SK-N-SH (cell line): ENCODE measurements around the gene HUNK. TPM values are rescaled to one million over a fixed set of nuclear protein-coding genes. Genes with fewer than 3 reads are reported as not detected.

Experiments used
- CTCF ChIA-PET: fragments of 300-600, 350-600 bp; formaldehyde crosslinking; extraction: SDS; loops from one replicate; lab custom pipeline; 2021; lab: Yijun Ruan, JAX
- POLR2A ChIA-PET: fragments of 350-600 bp; sonication (Branson Sonifier 250); formaldehyde crosslinking; extraction: SDS; loops from one replicate; lab custom pipeline; 2020; ENCODE audit warnings: antibody characterized with exemption, inconsistent platforms; lab: Yijun Ruan, JAX
- DNase-seq: peaks from one replicate; pipeline ENCODE4 v3.0.0; 2012
- H2AFZ ChIP-seq: fragments of 200-600 bp; sonication (generic); 2 replicates; pipeline ENCODE4 v1.8.1; 2016; ENCODE audit warnings: antibody characterized with exemption, mild to moderate bottlenecking, low read depth
- H3F3A ChIP-seq: fragments of 200-600 bp; sonication (generic); replicated peaks from 2 replicates; pipeline ENCODE3; 2016; ENCODE audit warnings: antibody characterized with exemption, mild to moderate bottlenecking; ENCODE audit not compliant: insufficient read depth
- H3K27ac ChIP-seq, 2 experiments: fragments of 200-500 bp in 1 of 2; fragments of 200-600 bp in 1 of 2; sonication (Bioruptor generic) in 1 of 2; sonication (generic), shearing (Covaris generic) in 1 of 2; 2 replicates each; pipeline versions ENCODE4 v1.5.1 to v1.6.1; 2014 to 2016; ENCODE audit warnings: low read depth in 2 of 2, inconsistent platforms in 1 of 2, low read length in 1 of 2, mild to moderate bottlenecking in 1 of 2, mixed read lengths in 1 of 2
- H3K27me3 ChIP-seq: fragments of 200-600 bp; sonication (generic), shearing (Covaris generic); 2 replicates; pipeline ENCODE4 v1.6.1; 2016; ENCODE audit warnings: mixed run types; ENCODE audit not compliant: insufficient read depth
- H3K36me3 ChIP-seq, 2 experiments: fragments of 200-500 bp in 1 of 2; fragments of 200-600 bp in 1 of 2; sonication (Bioruptor generic) in 1 of 2; sonication (generic) in 1 of 2; replicated peaks in 1 of 2; 2 replicates each; pipeline versions ENCODE3 to v1.5.1; 2014 to 2016; ENCODE audit warnings: low read length in 1 of 2, mild to moderate bottlenecking in 1 of 2; ENCODE audit not compliant: insufficient read depth in 2 of 2, control insufficient read depth in 1 of 2
- H3K4me1 ChIP-seq, 2 experiments: fragments of 200-500 bp in 1 of 2; fragments of 200-600 bp in 1 of 2; sonication (Bioruptor generic) in 1 of 2; sonication (generic), shearing (Covaris generic) in 1 of 2; 2 replicates each; pipeline versions ENCODE4 v1.5.1 to v1.6.1; 2014 to 2016; ENCODE audit warnings: low read depth in 1 of 2, low read length in 1 of 2, mixed run types in 1 of 2; ENCODE audit not compliant: insufficient read depth in 2 of 2, control insufficient read depth in 1 of 2
- H3K4me2 ChIP-seq: fragments of 200-600 bp; sonication (generic), shearing (Covaris generic); 2 replicates; pipeline ENCODE4 v1.6.1; 2017; ENCODE audit warnings: mixed run types
- H3K4me3 ChIP-seq, 2 experiments: fragments of 200-500 bp in 1 of 2; fragments of 200-600 bp in 1 of 2; sonication (Bioruptor generic) in 1 of 2; sonication (generic), shearing (Covaris generic) in 1 of 2; 2 replicates each; pipeline versions ENCODE4 v1.5.1 to v1.8.1; 2014 to 2016; ENCODE audit warnings: low read depth in 2 of 2, inconsistent platforms in 1 of 2, low read length in 1 of 2, mild to moderate bottlenecking in 1 of 2, mixed read lengths in 1 of 2, moderate library complexity in 1 of 2
- H3K79me2 ChIP-seq: fragments of 200-600 bp; sonication (generic); 2 replicates; pipeline ENCODE4 v1.8.1; 2017; ENCODE audit warnings: mild to moderate bottlenecking; ENCODE audit not compliant: insufficient read depth
- H3K9ac ChIP-seq: fragments of 200-600 bp; sonication (generic); 2 replicates; pipeline ENCODE4 v1.6.1; 2017; ENCODE audit warnings: mixed run types
- H3K9me2 ChIP-seq: fragments of 200-600 bp; sonication (generic); 2 replicates; pipeline ENCODE4 v1.6.1; 2017; ENCODE audit warnings: mixed run types
- H3K9me3 ChIP-seq: fragments of 200-600 bp; sonication (generic); 2 replicates; pipeline ENCODE4 v1.6.1; 2017; ENCODE audit warnings: mixed run types, mild to moderate bottlenecking, moderate library complexity
- H4K20me1 ChIP-seq: fragments of 200-600 bp; sonication (generic); 2 replicates; pipeline ENCODE4 v1.6.1; 2017; ENCODE audit warnings: mild to moderate bottlenecking, mixed run types; ENCODE audit not compliant: insufficient read depth
- ELF1 ChIP-seq: IDR thresholded peaks from 2 replicates; pipeline ENCODE4 v1.4.0; 2012
- EP300 ChIP-seq, 2 experiments: IDR thresholded peaks; 2 replicates each; pipeline versions ENCODE4 v1.4.0 to v1.6.1; 2012; ENCODE audit warnings: borderline replicate concordance in 1 of 2, low read depth in 1 of 2, low read length in 1 of 2
- EZH2phosphoT487 ChIP-seq: fragments of 200-600 bp; sonication (generic); IDR thresholded peaks from 2 replicates; pipeline ENCODE4 v1.6.1; 2017; ENCODE audit warnings: low read depth, mixed run types, mild to moderate bottlenecking, antibody characterized with exemption, moderate library complexity, borderline replicate concordance
- GABPA ChIP-seq: IDR thresholded peaks from 2 replicates; pipeline ENCODE4 v1.4.0; 2012; ENCODE audit warnings: low read depth, mild to moderate bottlenecking
- GATA2 ChIP-seq: sonication (generic); formaldehyde crosslinking; IDR thresholded peaks from 2 replicates; pipeline ENCODE4 v1.5.0; 2020; ENCODE audit warnings: mild to moderate bottlenecking, missing genetic modification reagents
- JUND ChIP-seq: IDR thresholded peaks from 2 replicates; pipeline ENCODE4 v1.4.0; 2012
- MEF2A ChIP-seq: IDR thresholded peaks from 2 replicates; pipeline ENCODE4 v1.4.0; 2012; ENCODE audit warnings: low read depth, borderline replicate concordance
- NFIC ChIP-seq: IDR thresholded peaks from 2 replicates; pipeline ENCODE4 v1.4.0; 2012; ENCODE audit warnings: borderline replicate concordance
- NRF1 ChIP-seq: IDR thresholded peaks from 2 replicates; pipeline ENCODE4 v1.6.1; 2012; ENCODE audit warnings: low read depth, mild to moderate bottlenecking, low read length
- RXRA ChIP-seq: IDR thresholded peaks from 2 replicates; pipeline ENCODE4 v1.4.0; 2012; ENCODE audit warnings: low read depth, mild to moderate bottlenecking, borderline replicate concordance
- TAF1 ChIP-seq: IDR thresholded peaks from 2 replicates; pipeline ENCODE4 v1.6.1; 2012; ENCODE audit warnings: low read depth, mild to moderate bottlenecking, low read length, moderate library complexity, borderline replicate concordance
- TEAD4 ChIP-seq: IDR thresholded peaks from 2 replicates; pipeline ENCODE4 v1.4.0; 2012; ENCODE audit warnings: mild to moderate bottlenecking, borderline replicate concordance; ENCODE audit not compliant: insufficient read depth
- YY1 ChIP-seq: IDR thresholded peaks from 2 replicates; pipeline ENCODE4 v1.4.0; 2012; ENCODE audit warnings: low read depth, mild to moderate bottlenecking
- WGBS: methylation state at CpG from one replicate; pipeline ENCODE4 v1.1.6; 2017; ENCODE audit warnings: low lambda C conversion rate; 5-methylcytosine and 5-hydroxymethylcytosine counted together
- polyA plus RNA-seq, 3 experiments: library from polyadenylated mRNA; depleted of rRNA; stranded (reverse); fragments of >200 nt; gene quantifications; 2 replicates each; pipeline ENCODE4 v1.2.3, GENCODE V29; 2012
- TF ChIP-seq, protein P1 (sequence below): fragments of 150-350 bp; IDR thresholded peaks from 2 replicates; pipeline ENCODE4 v1.6.1; 2016; ENCODE audit warnings: mild to moderate bottlenecking, low read depth, low read length
- TF ChIP-seq, protein P2 (sequence below): IDR thresholded peaks from 2 replicates; pipeline ENCODE4 v1.4.0; 2012; ENCODE audit warnings: low read depth, borderline replicate concordance
- TF ChIP-seq, protein P3 (sequence below): IDR thresholded peaks from 2 replicates; pipeline ENCODE4; 2012
- TF ChIP-seq, protein P4 (sequence below): IDR thresholded peaks from 2 replicates; pipeline ENCODE4 v1.6.1; 2012; ENCODE audit warnings: mild to moderate bottlenecking, low read depth, low read length, moderate library complexity
- TF ChIP-seq, protein P5 (sequence below): IDR thresholded peaks from 2 replicates; pipeline ENCODE4 v1.4.0; 2012; ENCODE audit warnings: low read depth, borderline replicate concordance
- TF ChIP-seq, protein P6 (sequence below): IDR thresholded peaks from 2 replicates; pipeline ENCODE4 v1.4.0; 2012; ENCODE audit warnings: low read depth

HUNK gene
- polyA plus RNA-seq, 1 of the 3 experiments (the other 2 are of a cell fraction), result 0.31 TPM

DNA sequence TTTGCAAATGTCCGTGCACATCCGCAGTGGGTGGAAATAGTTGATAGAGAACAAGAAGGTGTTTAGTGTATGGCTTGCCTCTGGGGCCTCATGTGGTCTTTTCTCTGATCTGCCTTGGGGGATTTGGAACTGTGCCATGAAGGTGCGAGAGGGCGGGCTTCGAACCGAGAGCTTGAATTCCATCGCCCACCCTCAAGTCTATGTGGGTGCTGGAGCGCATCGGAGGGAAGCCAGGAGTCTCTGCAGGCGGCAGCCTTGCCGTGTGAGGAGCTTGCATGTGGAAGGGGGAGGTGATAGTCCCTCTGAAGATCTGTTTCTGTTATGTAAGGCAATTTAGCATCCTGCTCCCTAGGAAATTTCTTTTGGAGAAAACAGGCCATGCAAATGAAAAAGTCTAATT is 119.6 kb downstream of the HUNK start:
- Histone ChIP-seq H3K27me3 (no peaks in the 10 kb centered on the region), H2AFZ (no peak overlapping the region), H3K4me1 (no peaks in the 10 kb centered on the region; a peak in 1 of 4 replicates), H3K27ac (no peak overlapping the region), H3K4me2 (no peak overlapping the region), H3K9ac (no peak overlapping the region), H3K36me3 (no peaks in the 10 kb centered on the region)
- POLR2A ChIA-PET, result no interaction called here
- 87% methylated on average over 11 of the region's 11 CpGs for WGBS
- TF ChIP-seq RXRA (no peak), EP300 (IDR thresholded peaks at IDR 0.05; ENCODE audit: borderline replicate concordance in 1 of 2, low read depth in 1 of 2, low read length in 1 of 2) (no peak), NRF1 (no peak), GABPA (no peak), GATA2 (no peak), MEF2A (no peak), NFIC (no peak), TAF1 (no peak), ELF1 (no peak), YY1 (no peak), JUND (no peak), TEAD4 (no peak), EZH2phosphoT487 (no peak)
- TF ChIP-seq, protein P1, sequence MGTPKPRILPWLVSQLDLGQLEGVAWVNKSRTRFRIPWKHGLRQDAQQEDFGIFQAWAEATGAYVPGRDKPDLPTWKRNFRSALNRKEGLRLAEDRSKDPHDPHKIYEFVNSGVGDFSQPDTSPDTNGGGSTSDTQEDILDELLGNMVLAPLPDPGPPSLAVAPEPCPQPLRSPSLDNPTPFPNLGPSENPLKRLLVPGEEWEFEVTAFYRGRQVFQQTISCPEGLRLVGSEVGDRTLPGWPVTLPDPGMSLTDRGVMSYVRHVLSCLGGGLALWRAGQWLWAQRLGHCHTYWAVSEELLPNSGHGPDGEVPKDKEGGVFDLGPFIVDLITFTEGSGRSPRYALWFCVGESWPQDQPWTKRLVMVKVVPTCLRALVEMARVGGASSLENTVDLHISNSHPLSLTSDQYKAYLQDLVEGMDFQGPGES, result no peak
- TF ChIP-seq, protein P2, sequence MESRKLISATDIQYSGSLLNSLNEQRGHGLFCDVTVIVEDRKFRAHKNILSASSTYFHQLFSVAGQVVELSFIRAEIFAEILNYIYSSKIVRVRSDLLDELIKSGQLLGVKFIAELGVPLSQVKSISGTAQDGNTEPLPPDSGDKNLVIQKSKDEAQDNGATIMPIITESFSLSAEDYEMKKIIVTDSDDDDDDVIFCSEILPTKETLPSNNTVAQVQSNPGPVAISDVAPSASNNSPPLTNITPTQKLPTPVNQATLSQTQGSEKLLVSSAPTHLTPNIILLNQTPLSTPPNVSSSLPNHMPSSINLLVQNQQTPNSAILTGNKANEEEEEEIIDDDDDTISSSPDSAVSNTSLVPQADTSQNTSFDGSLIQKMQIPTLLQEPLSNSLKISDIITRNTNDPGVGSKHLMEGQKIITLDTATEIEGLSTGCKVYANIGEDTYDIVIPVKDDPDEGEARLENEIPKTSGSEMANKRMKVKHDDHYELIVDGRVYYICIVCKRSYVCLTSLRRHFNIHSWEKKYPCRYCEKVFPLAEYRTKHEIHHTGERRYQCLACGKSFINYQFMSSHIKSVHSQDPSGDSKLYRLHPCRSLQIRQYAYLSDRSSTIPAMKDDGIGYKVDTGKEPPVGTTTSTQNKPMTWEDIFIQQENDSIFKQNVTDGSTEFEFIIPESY, result no peak
- TF ChIP-seq, protein P3, sequence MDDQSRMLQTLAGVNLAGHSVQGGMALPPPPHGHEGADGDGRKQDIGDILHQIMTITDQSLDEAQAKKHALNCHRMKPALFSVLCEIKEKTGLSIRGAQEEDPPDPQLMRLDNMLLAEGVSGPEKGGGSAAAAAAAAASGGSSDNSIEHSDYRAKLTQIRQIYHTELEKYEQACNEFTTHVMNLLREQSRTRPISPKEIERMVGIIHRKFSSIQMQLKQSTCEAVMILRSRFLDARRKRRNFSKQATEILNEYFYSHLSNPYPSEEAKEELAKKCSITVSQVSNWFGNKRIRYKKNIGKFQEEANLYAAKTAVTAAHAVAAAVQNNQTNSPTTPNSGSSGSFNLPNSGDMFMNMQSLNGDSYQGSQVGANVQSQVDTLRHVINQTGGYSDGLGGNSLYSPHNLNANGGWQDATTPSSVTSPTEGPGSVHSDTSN, result no peak
- TF ChIP-seq, protein P4, sequence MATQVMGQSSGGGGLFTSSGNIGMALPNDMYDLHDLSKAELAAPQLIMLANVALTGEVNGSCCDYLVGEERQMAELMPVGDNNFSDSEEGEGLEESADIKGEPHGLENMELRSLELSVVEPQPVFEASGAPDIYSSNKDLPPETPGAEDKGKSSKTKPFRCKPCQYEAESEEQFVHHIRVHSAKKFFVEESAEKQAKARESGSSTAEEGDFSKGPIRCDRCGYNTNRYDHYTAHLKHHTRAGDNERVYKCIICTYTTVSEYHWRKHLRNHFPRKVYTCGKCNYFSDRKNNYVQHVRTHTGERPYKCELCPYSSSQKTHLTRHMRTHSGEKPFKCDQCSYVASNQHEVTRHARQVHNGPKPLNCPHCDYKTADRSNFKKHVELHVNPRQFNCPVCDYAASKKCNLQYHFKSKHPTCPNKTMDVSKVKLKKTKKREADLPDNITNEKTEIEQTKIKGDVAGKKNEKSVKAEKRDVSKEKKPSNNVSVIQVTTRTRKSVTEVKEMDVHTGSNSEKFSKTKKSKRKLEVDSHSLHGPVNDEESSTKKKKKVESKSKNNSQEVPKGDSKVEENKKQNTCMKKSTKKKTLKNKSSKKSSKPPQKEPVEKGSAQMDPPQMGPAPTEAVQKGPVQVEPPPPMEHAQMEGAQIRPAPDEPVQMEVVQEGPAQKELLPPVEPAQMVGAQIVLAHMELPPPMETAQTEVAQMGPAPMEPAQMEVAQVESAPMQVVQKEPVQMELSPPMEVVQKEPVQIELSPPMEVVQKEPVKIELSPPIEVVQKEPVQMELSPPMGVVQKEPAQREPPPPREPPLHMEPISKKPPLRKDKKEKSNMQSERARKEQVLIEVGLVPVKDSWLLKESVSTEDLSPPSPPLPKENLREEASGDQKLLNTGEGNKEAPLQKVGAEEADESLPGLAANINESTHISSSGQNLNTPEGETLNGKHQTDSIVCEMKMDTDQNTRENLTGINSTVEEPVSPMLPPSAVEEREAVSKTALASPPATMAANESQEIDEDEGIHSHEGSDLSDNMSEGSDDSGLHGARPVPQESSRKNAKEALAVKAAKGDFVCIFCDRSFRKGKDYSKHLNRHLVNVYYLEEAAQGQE, result no peak
- TF ChIP-seq, protein P5, sequence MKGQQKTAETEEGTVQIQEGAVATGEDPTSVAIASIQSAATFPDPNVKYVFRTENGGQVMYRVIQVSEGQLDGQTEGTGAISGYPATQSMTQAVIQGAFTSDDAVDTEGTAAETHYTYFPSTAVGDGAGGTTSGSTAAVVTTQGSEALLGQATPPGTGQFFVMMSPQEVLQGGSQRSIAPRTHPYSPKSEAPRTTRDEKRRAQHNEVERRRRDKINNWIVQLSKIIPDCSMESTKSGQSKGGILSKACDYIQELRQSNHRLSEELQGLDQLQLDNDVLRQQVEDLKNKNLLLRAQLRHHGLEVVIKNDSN, result no peak
- TF ChIP-seq, protein P6, sequence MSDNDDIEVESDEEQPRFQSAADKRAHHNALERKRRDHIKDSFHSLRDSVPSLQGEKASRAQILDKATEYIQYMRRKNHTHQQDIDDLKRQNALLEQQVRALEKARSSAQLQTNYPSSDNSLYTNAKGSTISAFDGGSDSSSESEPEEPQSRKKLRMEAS, result no peak
- TF ChIP-seq, all 33 proteins: peak for 0
- Histone ChIP-seq H3K4me3 (no peak overlapping the region), H3K9me2 (no peaks in the 10 kb centered on the region), H3K79me2 (no peaks in the 10 kb centered on the region), H4K20me1 (no peaks in the 10 kb centered on the region), H3F3A (no peaks in the 10 kb centered on the region), H3K9me3 (no peaks in the 10 kb centered on the region)
- DNase-seq, result no peak
- CTCF ChIA-PET, result interaction anchor here (2.4 kb wide), 1 partner anchor 266 kb away, joined by 18 read pairs; no protein-coding TSS in a partner anchor
